GM23338 (cell line): ENCODE results near the gene TOMM40L. TPM values are rescaled to one million over a fixed set of nuclear protein-coding genes. Genes with fewer than 3 reads are reported as not detected.

Experiments used
- ATAC-seq: fragments of 200-7000 bp; cut with Tn5 transposase; 3 replicates; pipeline ENCODE4 v1.9.1; 2020
- DNase-seq: peaks from one replicate; pipeline ENCODE4 v3.0.0-alpha.2; 2015; ENCODE audit warnings: low spot score
- H2AFZ ChIP-seq: fragments of 200-600 bp; sonication (generic); 2 replicates; pipeline ENCODE4 v1.8.0; 2016; ENCODE audit warnings: antibody characterized with exemption, mild to moderate bottlenecking, moderate library complexity
- H3F3A ChIP-seq: fragments of 200-600 bp; sonication (generic); replicated peaks from 2 replicates; pipeline ENCODE4 v1.8.0; 2017; ENCODE audit warnings: antibody characterized with exemption, mixed run types, low read depth
- H3K27ac ChIP-seq: fragments of 200-600 bp; sonication (generic); 2 replicates; pipeline ENCODE4 v1.6.1; 2016; ENCODE audit warnings: low read depth
- H3K27me3 ChIP-seq: fragments of 200-600 bp; sonication (generic); 2 replicates; pipeline ENCODE4 v1.8.0; 2016; ENCODE audit warnings: mild to moderate bottlenecking, mixed run types, moderate library complexity; ENCODE audit not compliant: insufficient read depth
- H3K36me3 ChIP-seq: fragments of 200-600 bp; sonication (generic); 2 replicates; pipeline ENCODE4 v1.8.0; 2016; ENCODE audit warnings: mild to moderate bottlenecking; ENCODE audit not compliant: insufficient read depth
- H3K4me1 ChIP-seq: fragments of 200-600 bp; sonication (generic); 2 replicates; pipeline ENCODE4 v1.8.0; 2016; ENCODE audit warnings: mild to moderate bottlenecking, moderate library complexity; ENCODE audit not compliant: insufficient read depth
- H3K4me2 ChIP-seq: fragments of 200-600 bp; sonication (generic); 2 replicates; pipeline ENCODE4 v1.7.1; 2017; ENCODE audit warnings: mixed run types
- H3K4me3 ChIP-seq: fragments of 200-600 bp; sonication (generic); 2 replicates; pipeline ENCODE4 v1.6.1; 2016; ENCODE audit warnings: mixed run types
- H3K79me2 ChIP-seq: fragments of 200-600 bp; sonication (generic); replicated peaks from 2 replicates; pipeline ENCODE4 v1.8.0; 2017; ENCODE audit warnings: mild to moderate bottlenecking; ENCODE audit not compliant: insufficient read depth
- H3K9me2 ChIP-seq: fragments of 200-600 bp; sonication (generic); 2 replicates; pipeline ENCODE4 v1.8.0; 2017; ENCODE audit not compliant: insufficient read depth
- H4K20me1 ChIP-seq: fragments of 200-600 bp; sonication (generic); replicated peaks from 2 replicates; pipeline ENCODE4 v1.8.0; 2017; ENCODE audit warnings: mild to moderate bottlenecking; ENCODE audit not compliant: insufficient read depth
- H3K27ac Mint-ChIP-seq: 2 replicates; pipeline ENCODE4 v1.8.0; 2020; ENCODE audit warnings: inconsistent platforms, mild to moderate bottlenecking, moderate library complexity, mixed read lengths
- H3K27me3 Mint-ChIP-seq: 3 replicates; pipeline ENCODE4 v1.8.0; 2022; ENCODE audit warnings: low read depth, mild to moderate bottlenecking, moderate library complexity, mixed read lengths, inconsistent platforms; ENCODE audit not compliant: insufficient read depth, poor library complexity
- H3K36me3 Mint-ChIP-seq: 3 replicates; pipeline ENCODE4 v1.8.0; 2021; ENCODE audit warnings: low read depth, mild to moderate bottlenecking, inconsistent platforms, moderate library complexity, mixed read lengths
- H3K4me1 Mint-ChIP-seq: 3 replicates; pipeline ENCODE4 v1.8.0; 2020; ENCODE audit warnings: mild to moderate bottlenecking, inconsistent platforms, mixed read lengths
- H3K4me3 Mint-ChIP-seq: 3 replicates; pipeline ENCODE4 v1.8.0; 2021; ENCODE audit warnings: moderate library complexity, mild to moderate bottlenecking, inconsistent platforms, mixed read lengths
- H3K9me3 Mint-ChIP-seq: 3 replicates; pipeline ENCODE4 v1.8.0; 2020; ENCODE audit warnings: moderate library complexity, mild to moderate bottlenecking, inconsistent platforms, mixed read lengths
- ETS1 ChIP-seq: IDR thresholded peaks from 2 replicates; pipeline ENCODE4 v1.6.1; 2016; ENCODE audit warnings: antibody characterized with exemption
- EZH2 ChIP-seq: fragments of 200-600 bp; sonication (generic); IDR thresholded peaks from one replicate; pipeline ENCODE4 v1.8.0; 2017; ENCODE audit warnings: antibody characterized with exemption, mild to moderate bottlenecking, low read depth; ENCODE audit not compliant: unreplicated experiment
- ZNF331 ChIP-seq: fragments of 250-450 bp; sonication (Bioruptor Pico); IDR thresholded peaks from 2 replicates; pipeline ENCODE4 v1.5.0; 2020; ENCODE audit warnings: low read depth, mild to moderate bottlenecking, moderate library complexity
- ZNF462 ChIP-seq: fragments of 250-450 bp; sonication (Bioruptor Pico); IDR thresholded peaks from 2 replicates; pipeline ENCODE4 v1.5.0; 2020; ENCODE audit warnings: mild to moderate bottlenecking, moderate library complexity
- polyA plus RNA-seq: library from polyadenylated mRNA; unstranded; fragments of >200 nt; fragmentation: Nextera tagmentation; extraction: Ambion mirVana; gene quantifications from 2 replicates; pipeline ENCODE4 v1.2.1, GENCODE V29; 2016
- total RNA-seq: library from RNA; depleted of rRNA; stranded (reverse); fragments of >200 nt; shearing (Covaris generic); gene quantifications from 2 replicates; pipeline ENCODE4 v1.2.3, GENCODE V29; 2014

TOMM40L gene
- total and polyA plus RNA-seq, 2 experiments from 2014 or later: 6.8 to 12.9 TPM

GRCh38 chr1:161233102-161233501 lies 7.2 kb downstream of the TOMM40L start (continued):
- TF ChIP-seq ZNF462 (CRISPR knock-in tag): no peak
- no peak for TF ChIP-seq EZH2

GRCh38 chr1:161235957-161236775 lies 10.3 kb downstream of the TOMM40L start:
- Histone ChIP-seq H3K4me2 (no peak overlapping the region), H3K4me1 (no peaks in the 10 kb centered on the region), H3K27ac (no peak overlapping the region), H3K79me2 (no peaks in the 10 kb centered on the region), H3K36me3 (no peaks in the 10 kb centered on the region), H4K20me1 (no peaks in the 10 kb centered on the region), H3K4me3 (no peak overlapping the region), H2AFZ (no peak overlapping the region), H3K27me3 (no peaks in the 10 kb centered on the region), H3K9me2 (no peaks in the 10 kb centered on the region), H3F3A (0 out of 2 replicates have a peak, but pooled peaks cover 6% of the 10 kb centered on the region)
- Mint-ChIP-seq H3K4me3 (no peak overlapping the region), H3K9me3 (no peaks in the 10 kb centered on the region), H3K27ac (no peak overlapping the region), H3K27me3 (peaks cover 4% of the 10 kb centered on the region), H3K4me1 (no peaks in the 10 kb centered on the region), H3K36me3 (no peaks in the 10 kb centered on the region; the same call in 2 of the 3 replicates)
- no peak for ATAC-seq
- DNase-seq: no peak
- TF ChIP-seq ETS1 (no peak), ZNF462 (CRISPR knock-in tag) (no peak), ZNF331 (no peak)
